SU-DHL-6 (cell line): ENCODE data around the gene COX7A1.
"Not testable (repeated sequence)": the region's sequence is repeated elsewhere in the genome, so short reads cannot be mapped to it uniquely, and the experiment has no call there.

ENCODE experiments used
- H2AFZ ChIP-seq: fragments of 200-600 bp; sonication (generic); 2 replicates; pipeline ENCODE4 v1.6.1; 2014; ENCODE audit warnings: low read depth, mild to moderate bottlenecking, moderate library complexity, mixed read lengths, antibody characterized with exemption, low read length; ENCODE audit not compliant: severe bottlenecking
- H3F3A ChIP-seq: fragments of 200-600 bp; shearing (Covaris generic); 2 replicates; pipeline ENCODE4 v1.6.0; 2016; ENCODE audit warnings: antibody characterized with exemption, mild to moderate bottlenecking; ENCODE audit not compliant: insufficient read depth
- H3K27ac ChIP-seq: fragments of 200-600 bp; sonication (generic); 2 replicates; pipeline ENCODE4 v1.5.1; 2016; ENCODE audit warnings: low read depth, mild to moderate bottlenecking, low read length, moderate library complexity, mixed read lengths
- H3K27me3 ChIP-seq: fragments of 200-600 bp; sonication (generic), shearing (Covaris generic); 2 replicates; pipeline ENCODE4 v1.6.0; 2014; ENCODE audit warnings: mild to moderate bottlenecking, low read length
- H3K36me3 ChIP-seq: fragments of 200-600 bp; sonication (generic); 2 replicates; pipeline ENCODE4 v1.6.1; 2014; ENCODE audit warnings: mild to moderate bottlenecking, low read length, mixed read lengths
- H3K4me2 ChIP-seq: fragments of 300-600, 200-600 bp; shearing (Covaris generic), sonication (generic); 2 replicates; pipeline ENCODE4 v1.6.0; 2014; ENCODE audit warnings: low read length, low read depth, mild to moderate bottlenecking; ENCODE audit not compliant: poor library complexity, severe bottlenecking
- H3K4me3 ChIP-seq: fragments of 200-600 bp; sonication (generic); 2 replicates; pipeline ENCODE4 v1.5.1; 2014; ENCODE audit warnings: antibody characterized with exemption, low read length, mild to moderate bottlenecking, mixed read lengths; ENCODE audit not compliant: insufficient read depth, poor library complexity, severe bottlenecking
- H3K79me2 ChIP-seq: fragments of 200-600 bp; sonication (generic); 2 replicates; pipeline ENCODE4 v1.6.1; 2014; ENCODE audit warnings: mild to moderate bottlenecking, low read length, moderate library complexity; ENCODE audit not compliant: insufficient read depth
- H3K9ac ChIP-seq: fragments of 200-600 bp; sonication (generic); 2 replicates; pipeline ENCODE4 v1.7.0; 2014; ENCODE audit warnings: mild to moderate bottlenecking, low read length
- H3K9me2 ChIP-seq: fragments of 200-600 bp; sonication (generic); replicated peaks from 2 replicates; pipeline ENCODE4 v1.6.1; 2014; ENCODE audit warnings: low read length; ENCODE audit not compliant: insufficient read depth
- H3K9me3 ChIP-seq: fragments of 200-600 bp; sonication (generic); 2 replicates; pipeline ENCODE4 v1.6.1; 2014; ENCODE audit warnings: low read length, mixed read lengths; ENCODE audit not compliant: insufficient read depth
- H4K20me1 ChIP-seq: fragments of 200-600 bp; sonication (generic); 2 replicates; pipeline ENCODE4 v1.6.1; 2014; ENCODE audit warnings: low read depth, mild to moderate bottlenecking, antibody characterized with exemption, low read length, moderate library complexity, mixed read lengths
- CTCF ChIP-seq: fragments of 200-600 bp; sonication (generic); IDR thresholded peaks from one replicate; pipeline ENCODE4 v1.5.1; 2017; ENCODE audit warnings: antibody characterized with exemption, mild to moderate bottlenecking, low read length, moderate library complexity; ENCODE audit not compliant: insufficient read depth, poor library complexity, severe bottlenecking
- EZH2phosphoT487 ChIP-seq: fragments of 200-600 bp; sonication (generic), shearing (Covaris generic); conservative IDR thresholded peaks from 2 replicates; pipeline ENCODE4 v1.6.1; 2018; ENCODE audit warnings: mild to moderate bottlenecking, antibody characterized with exemption, low read length, moderate library complexity, mixed read lengths

COX7A1 gene

GRCh38 chr19:36139120-36139472 lies 13.2 kb downstream of the COX7A1 start:
- Histone ChIP-seq H3K79me2 (peaks cover 13% of the 10 kb centered on the region; the same call in 1 of the 2 replicates), H3K9ac (peak overlapping the region; percentile 91), H3K27me3 (no peaks in the 10 kb centered on the region), H3K4me3 (peak overlapping the region; percentile 93), H4K20me1 (no peaks in the 10 kb centered on the region), H2AFZ (peak overlapping the region; percentile 87), H3K36me3 (no peaks in the 10 kb centered on the region), H3K4me2 (peak overlapping the region; percentile 76), H3K9me3 (no peaks in the 10 kb centered on the region), H3F3A (peaks cover 7% of the 10 kb centered on the region; the same call in 1 of the 2 replicates), H3K27ac (peak overlapping the region; percentile 49), H3K9me2 (no peaks in the 10 kb centered on the region)
- TF ChIP-seq EZH2phosphoT487 (no peak), CTCF (no peak)

- H3K9me3 ChIP-seq = no peaks in the 10 kb centered on the region
- H2AFZ ChIP-seq = no peak overlapping the region
- H3K9me2 ChIP-seq = no peaks in the 10 kb centered on the region
- H3K36me3 ChIP-seq = no peaks in the 10 kb centered on the region
- peaks cover 13% of the 10 kb centered on the region; the same call in 1 of the 2 replicates for H3K79me2 ChIP-seq
- H3K4me3 ChIP-seq = no peak overlapping the region
- H3K4me2 ChIP-seq = no peak overlapping the region
- H3K9ac ChIP-seq = no peak overlapping the region
- H4K20me1 ChIP-seq = no peaks in the 10 kb centered on the region
- no peaks in the 10 kb centered on the region for H3K27me3 ChIP-seq
- peaks cover 7% of the 10 kb centered on the region; the same call in 1 of the 2 replicates for H3F3A ChIP-seq
- TF ChIP-seq CTCF (no peak), EZH2phosphoT487 (no peak)
- H3K27ac ChIP-seq = no peak overlapping the region
Measured at GRCh38 chr19:36136964-36137686, 15.1 kb downstream of the COX7A1 start.

- H3K79me2 ChIP-seq, H3K27me3 ChIP-seq, H3K27ac ChIP-seq, H3K9ac ChIP-seq, H3K36me3 ChIP-seq, H3F3A ChIP-seq, H3K4me2 ChIP-seq, H2AFZ ChIP-seq, H4K20me1 ChIP-seq, H3K9me3 ChIP-seq, H3K4me3 ChIP-seq, H3K9me2 ChIP-seq: not testable (repeated sequence)
Measured at GRCh38 chr19:36134867-36135266, 17.4 kb downstream of the COX7A1 start.

- H3K9me3 ChIP-seq, H3K9ac ChIP-seq, H4K20me1 ChIP-seq, H3K27me3 ChIP-seq, H3K4me2 ChIP-seq, H3K4me3 ChIP-seq, H3F3A ChIP-seq, H2AFZ ChIP-seq, H3K27ac ChIP-seq, H3K9me2 ChIP-seq, H3K79me2 ChIP-seq, H3K36me3 ChIP-seq: not testable (repeated sequence)
Measured at GRCh38 chr19:36131221-36131620, 21.0 kb downstream of the COX7A1 start.
